Brain microvascular endothelial cell (primary cell): Measurements from ENCODE around the gene LAMP5.

ENCODE experiments used
- DNase-seq: peaks from one replicate; pipeline ENCODE4 v3.0.0-alpha.2; 2020
- H3K27ac ChIP-seq: fragments of 250-450 bp; sonication (Bioruptor Pico); 2 replicates; pipeline ENCODE4 v1.5.1; 2020; ENCODE audit warnings: mild to moderate bottlenecking, moderate library complexity
- H3K27me3 ChIP-seq: fragments of 250-450 bp; sonication (Bioruptor Pico); replicated peaks from 2 replicates; pipeline ENCODE4 v1.5.1; 2020; ENCODE audit warnings: mild to moderate bottlenecking
- H3K36me3 ChIP-seq: fragments of 250-450 bp; sonication (Bioruptor Pico); replicated peaks from 2 replicates; pipeline ENCODE4 v1.5.1; 2020; ENCODE audit warnings: mild to moderate bottlenecking
- H3K4me3 ChIP-seq: 2 replicates; pipeline ENCODE4 v1.5.1; 2011; ENCODE audit warnings: low read depth, mild to moderate bottlenecking, control low read depth, low read length, moderate library complexity
- CTCF ChIP-seq: IDR thresholded peaks from 2 replicates; pipeline ENCODE4 v1.5.1; 2011; ENCODE audit warnings: low read depth, mild to moderate bottlenecking, moderate library complexity, low read length, control low read depth, inconsistent platforms; ENCODE audit errors: missing control alignments
- in situ Hi-C: cut with HindIII; loops from 2 replicates; pipeline ENCODE4 v1.10.0; 2017; ENCODE audit warnings: low sequenced_read_pairs, low pct_ligation_motif_present

The LAMP5 gene

GRCh38 chr20:9493803-9494202 is 20.6 kb upstream of the LAMP5 start:
- no peaks in the 10 kb centered on the region for H3K36me3 ChIP-seq
- in situ Hi-C loops: no loop called here
- H3K27me3 ChIP-seq: no peaks in the 10 kb centered on the region
- no peak overlapping the region for H3K27ac ChIP-seq
- no peak for TF ChIP-seq CTCF
- H3K4me3 ChIP-seq: no peak overlapping the region
- no peak for DNase-seq

GRCh38 chr20:9495701-9496100 is 18.7 kb upstream of the LAMP5 start:
- no peak for DNase-seq
- in situ Hi-C loops: no loop called here
- H3K27ac ChIP-seq: no peak overlapping the region
- no peaks in the 10 kb centered on the region for H3K27me3 ChIP-seq
- no peak overlapping the region for H3K4me3 ChIP-seq
- no peak for TF ChIP-seq CTCF
- H3K36me3 ChIP-seq: no peaks in the 10 kb centered on the region

- Histone ChIP-seq H3K4me3 (no peak overlapping the region), H3K27me3 (no peaks in the 10 kb centered on the region), H3K36me3 (no peaks in the 10 kb centered on the region), H3K27ac (no peak overlapping the region)
- DNase-seq: no peak
- in situ Hi-C loops: no loop called here
- no peak for TF ChIP-seq CTCF
Observed at GRCh38 chr20:9496155-9496554, 18.2 kb upstream of the LAMP5 start.

DNA sequence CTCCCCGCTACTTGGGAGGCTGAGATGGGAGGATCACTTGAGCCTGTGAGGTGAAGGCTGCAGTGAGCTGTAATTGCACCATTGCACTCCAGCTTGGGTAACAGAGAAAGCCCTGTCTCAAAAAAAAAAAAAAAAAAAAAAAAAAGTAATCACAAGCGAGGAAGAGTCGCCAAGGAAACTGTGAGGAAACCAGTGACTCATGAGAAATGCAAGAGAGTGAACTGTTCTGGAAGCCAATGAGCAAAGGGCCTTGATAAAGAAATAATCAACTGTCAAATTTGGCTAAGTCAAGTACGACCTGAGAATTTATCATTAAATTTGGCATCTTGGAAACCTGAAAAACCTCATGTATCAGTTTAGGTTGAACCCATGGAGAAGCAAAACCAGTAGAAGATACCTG is 16.1 kb upstream of the LAMP5 start:
- no peaks in the 10 kb centered on the region for H3K36me3 ChIP-seq
- peaks cover 2% of the 10 kb centered on the region for H3K27me3 ChIP-seq
- no peak overlapping the region for H3K4me3 ChIP-seq
- H3K27ac ChIP-seq: no peak overlapping the region
- DNase-seq: no peak
- in situ Hi-C loops: no loop called here
- no peak for TF ChIP-seq CTCF

DNA sequence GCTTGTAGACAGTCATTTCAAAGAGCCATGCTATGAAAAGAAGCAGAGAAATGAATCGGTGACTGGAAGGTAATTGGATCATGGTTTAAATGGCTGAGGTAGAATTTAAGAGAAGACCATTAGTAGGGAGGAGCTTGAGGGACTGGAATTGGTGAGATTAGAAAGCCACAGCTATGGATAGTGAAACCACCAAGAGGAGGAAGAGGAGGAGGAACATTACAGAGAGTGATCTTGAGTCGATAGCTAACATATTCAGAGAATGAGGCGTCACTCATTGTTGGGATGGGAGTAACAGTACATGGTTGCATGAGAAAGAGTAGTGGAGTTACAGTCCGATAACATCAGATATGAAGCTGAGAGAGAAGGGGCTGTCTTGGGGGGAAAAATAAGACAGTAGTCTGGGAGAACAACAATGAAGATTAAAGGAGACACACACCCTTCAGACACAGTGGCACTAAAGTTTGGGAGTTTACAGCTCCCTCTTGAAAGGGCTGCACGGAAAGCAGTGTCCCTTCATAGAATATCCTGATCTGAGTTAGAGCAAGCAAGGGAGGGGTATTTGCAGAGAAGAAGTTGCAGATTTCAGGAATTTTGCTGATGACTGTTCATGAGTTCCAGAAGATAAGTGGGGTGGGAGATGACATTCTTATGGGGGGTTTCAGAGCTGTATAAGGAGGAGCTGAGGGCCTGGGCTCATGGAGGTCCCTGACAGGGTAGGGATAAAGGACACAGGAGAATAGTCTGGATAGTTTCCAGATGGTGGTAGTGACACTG is 15.1 kb upstream of the LAMP5 start:
- H3K4me3 ChIP-seq: no peak overlapping the region
- peaks cover 2% of the 10 kb centered on the region for H3K27me3 ChIP-seq
- no peak overlapping the region for H3K27ac ChIP-seq
- DNase-seq: no peak
- no peaks in the 10 kb centered on the region for H3K36me3 ChIP-seq
- TF ChIP-seq CTCF: no peak
- in situ Hi-C loops: no loop called here

DNA sequence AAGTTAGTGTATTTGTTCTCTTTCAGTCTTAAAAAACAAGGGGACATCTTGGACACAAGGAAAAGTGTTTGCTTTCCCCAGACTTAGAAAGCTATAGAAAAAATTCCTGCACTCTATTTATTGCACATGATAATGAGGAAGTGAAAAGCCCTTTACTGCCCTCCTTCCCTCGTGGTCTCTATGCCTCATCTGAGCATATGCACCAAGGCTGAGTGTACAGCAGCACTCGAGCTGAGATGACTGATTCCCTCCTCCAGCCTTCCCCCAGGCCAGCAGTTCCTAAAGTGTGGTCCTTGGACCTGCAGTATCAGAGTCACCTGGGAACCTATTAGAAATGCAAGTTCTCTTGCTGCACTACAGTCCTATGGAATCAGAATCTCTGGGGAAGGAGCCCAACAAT is 14.3 kb upstream of the LAMP5 start:
- no peak for TF ChIP-seq CTCF
- H3K36me3 ChIP-seq: no peaks in the 10 kb centered on the region
- no peak for DNase-seq
- in situ Hi-C loops: no loop called here
- peaks cover 2% of the 10 kb centered on the region for H3K27me3 ChIP-seq
- no peak overlapping the region for H3K27ac ChIP-seq
- no peak overlapping the region for H3K4me3 ChIP-seq
